Liver (tissue), 9 donors: ENCODE results near the gene MMP8. TPM values are rescaled to one million over a fixed set of nuclear protein-coding genes. Genes with fewer than 3 reads are reported as not detected.

Experiments
- DNase-seq: peaks from one replicate; pipeline ENCODE4 v3.0.0-alpha.2; 2017; ENCODE audit warnings: low spot score
- H3K27ac ChIP-seq, 2 donors: one replicate each; pipeline ENCODE4 v1.7.0; 2013; ENCODE audit warnings: inconsistent platforms in 2 of 2, low read length in 2 of 2, control low read depth in 1 of 2, low read depth in 1 of 2, mild to moderate bottlenecking in 1 of 2
- H3K27me3 ChIP-seq, 4 donors: one replicate each; pipeline versions ENCODE4 v1.6.1 to v1.7.0; 2013; ENCODE audit warnings: low read length in 3 of 4, inconsistent platforms in 1 of 4, mild to moderate bottlenecking in 1 of 4, moderate library complexity in 1 of 4; ENCODE audit not compliant: control insufficient read depth in 4 of 4, insufficient read depth in 4 of 4
- H3K36me3 ChIP-seq, 4 donors: one replicate each; pipeline versions ENCODE4 v1.6.1 to v1.7.0; 2013; ENCODE audit warnings: low read length in 3 of 4, mild to moderate bottlenecking in 3 of 4, low read depth in 1 of 4, moderate library complexity in 1 of 4; ENCODE audit not compliant: control insufficient read depth in 4 of 4, insufficient read depth in 3 of 4
- H3K4me1 ChIP-seq, 4 donors: one replicate each; pipeline versions ENCODE4 v1.6.1 to v1.7.0; 2013; ENCODE audit warnings: low read length in 3 of 4, mild to moderate bottlenecking in 3 of 4, moderate library complexity in 1 of 4; ENCODE audit not compliant: control insufficient read depth in 4 of 4, insufficient read depth in 4 of 4
- H3K4me3 ChIP-seq, 3 donors: one replicate each; pipeline versions ENCODE4 v1.6.1 to v1.7.0; 2013; ENCODE audit warnings: low read length in 3 of 3, control low read depth in 1 of 3, low read depth in 1 of 3, mild to moderate bottlenecking in 1 of 3
- H3K9ac ChIP-seq, 2 donors: one replicate each; pipeline ENCODE4 v1.7.0; 2013; ENCODE audit warnings: low read length in 2 of 2, mild to moderate bottlenecking in 2 of 2, moderate library complexity in 2 of 2, control low read depth in 1 of 2, low read depth in 1 of 2
- H3K9me3 ChIP-seq, 4 donors: one replicate each; pipeline versions ENCODE4 v1.6.1 to v1.7.0; 2013; ENCODE audit warnings: low read length in 3 of 4; ENCODE audit not compliant: control insufficient read depth in 4 of 4
- ATF3 ChIP-seq: IDR thresholded peaks from 2 replicates; pipeline ENCODE4 v1.6.1; 2016; ENCODE audit warnings: antibody characterized with exemption
- CTCF ChIP-seq: fragments of 150-350 bp; IDR thresholded peaks from 2 replicates; pipeline ENCODE4 v1.5.1; 2017; ENCODE audit warnings: improper control_type of control experiment, low read depth, low read length; ENCODE audit not compliant: missing input control
- FOXA1 ChIP-seq: IDR thresholded peaks from 2 replicates; pipeline ENCODE4 v1.6.1; 2016; ENCODE audit warnings: antibody characterized with exemption
- FOXA2 ChIP-seq: IDR thresholded peaks from 2 replicates; pipeline ENCODE4 v1.6.1; 2016; ENCODE audit warnings: antibody characterized with exemption
- GABPA ChIP-seq, 2 donors: IDR thresholded peaks in 1 of 2; conservative IDR thresholded peaks in 1 of 2; 2 replicates each; pipeline ENCODE4 v1.6.1; 2016; ENCODE audit warnings: antibody characterized with exemption in 2 of 2, mild to moderate bottlenecking in 1 of 2, moderate library complexity in 1 of 2
- HNF4G ChIP-seq: IDR thresholded peaks from 2 replicates; pipeline ENCODE4 v1.6.1; 2016; ENCODE audit warnings: antibody characterized with exemption
- JUND ChIP-seq, 2 donors: IDR thresholded peaks; 2 replicates each; pipeline ENCODE4 v1.6.1; 2016; ENCODE audit warnings: antibody characterized with exemption in 2 of 2
- MAX ChIP-seq: IDR thresholded peaks from 2 replicates; pipeline ENCODE4 v1.6.1; 2016; ENCODE audit warnings: antibody characterized with exemption
- RAD21 ChIP-seq, 2 donors: IDR thresholded peaks; 2 replicates each; pipeline ENCODE4 v1.6.1; 2016; ENCODE audit warnings: antibody characterized with exemption in 2 of 2, mild to moderate bottlenecking in 2 of 2
- REST ChIP-seq: IDR thresholded peaks from 2 replicates; pipeline ENCODE4 v1.6.1; 2016; ENCODE audit warnings: antibody characterized with exemption, mild to moderate bottlenecking
- SP1 ChIP-seq: IDR thresholded peaks from 2 replicates; pipeline ENCODE4 v1.6.1; 2018; ENCODE audit warnings: antibody characterized with exemption, mild to moderate bottlenecking
- TAF1 ChIP-seq: conservative IDR thresholded peaks from 2 replicates; pipeline ENCODE4 v1.6.1; 2016; ENCODE audit warnings: antibody characterized with exemption, mild to moderate bottlenecking
- YY1 ChIP-seq: IDR thresholded peaks from 2 replicates; pipeline ENCODE4 v1.6.1; 2016; ENCODE audit warnings: antibody characterized with exemption, mild to moderate bottlenecking
- WGBS: extraction: QIAGEN DNeasy Blood & Tissue Kit; methylation state at CpG from one replicate; pipeline ENCODE4 v1.1.7; 2013; 5-methylcytosine and 5-hydroxymethylcytosine counted together
- polyA plus RNA-seq, 2 donors: library from polyadenylated mRNA; stranded (reverse) in 1 of 2; unstranded in 1 of 2; fragments of 200-250 nt in 1 of 2; fragments of >200 nt in 1 of 2; fragmentation: Nextera tagmentation in 1 of 2; extraction: Ambion mirVana in 1 of 2; gene quantifications; one replicate each; pipeline versions ENCODE4 v1.2.1 to v1.2.3, GENCODE V29; 2013 to 2015
- total RNA-seq, 2 donors: library from RNA; depleted of rRNA; stranded (reverse); fragments of >200 nt; gene quantifications; one replicate each; pipeline ENCODE4 v1.2.3, GENCODE V29; 2014
- donor health status: healthy.
- donor health status: healthy.
- donor health status: healthy.
- donor health status: healthy.
- donor health status: healthy.

Gene MMP8
- total and polyA plus RNA-seq, 4 donors, result 0.15 to 3.5 (median 0.36) TPM

- no peak overlapping the region for H3K27ac ChIP-seq
- TF ChIP-seq YY1, result no peak
- DNase-seq, result no peak
- no peak overlapping the region for H3K9ac ChIP-seq
- H3K4me1 ChIP-seq, result no peaks in the 10 kb centered on the region
- H3K4me3 ChIP-seq, result no peak overlapping the region
- H3K36me3 ChIP-seq, result no peaks in the 10 kb centered on the region
- 69% methylated on average over 3 of the region's 3 CpGs for WGBS
- H3K27me3 ChIP-seq, result peaks cover 0 to 4% (median 0%) of the 10 kb centered on the region in 4 donors
- no peaks in the 10 kb centered on the region for H3K9me3 ChIP-seq
These were observed 20.8 kb downstream of the MMP8 start for GRCh38 chr11:102703826-102704493.

GRCh38 chr11:102695201-102695600 is 29.6 kb downstream of the MMP8 start:
- no peaks in the 10 kb centered on the region for H3K9me3 ChIP-seq
- DNase-seq, result no peak
- 78% methylated on average over 3 of the region's 3 CpGs for WGBS
- H3K9ac ChIP-seq, result no peak overlapping the region
- no peaks in the 10 kb centered on the region for H3K4me1 ChIP-seq
- peaks cover 0 to 7% (median 0%) of the 10 kb centered on the region in 4 donors for H3K27me3 ChIP-seq
- TF ChIP-seq ATF3 (no peak), TAF1 (no peak), FOXA2 (no peak), CTCF (no peak), RAD21 (IDR thresholded peaks at IDR 0.05) (no peak), GABPA (IDR thresholded peaks at IDR 0.05 in 1 of 2, conservative IDR thresholded peaks at IDR 0.05 in 1 of 2) (no peak), MAX (no peak)
- H3K4me3 ChIP-seq, result no peak overlapping the region
- no peaks in the 10 kb centered on the region for H3K36me3 ChIP-seq
- no peak overlapping the region for H3K27ac ChIP-seq

- no peak for TF ChIP-seq GABPA (IDR thresholded peaks at IDR 0.05 in 1 of 2, conservative IDR thresholded peaks at IDR 0.05 in 1 of 2)
- no peak for TF ChIP-seq REST
- TF ChIP-seq RAD21 (IDR thresholded peaks at IDR 0.05), result no peak
- TF ChIP-seq SP1, result no peak
- no peak for TF ChIP-seq FOXA2
- no peak for TF ChIP-seq FOXA1
- no peak for TF ChIP-seq HNF4G
- no peak for TF ChIP-seq ATF3
- no peak for TF ChIP-seq CTCF
- TF ChIP-seq YY1, result no peak
- TF ChIP-seq JUND (IDR thresholded peaks at IDR 0.05), result no peak
- TF ChIP-seq TAF1, result no peak
- no peak for DNase-seq
- no peaks in the 10 kb centered on the region for H3K4me1 ChIP-seq
- H3K27ac ChIP-seq, result no peak overlapping the region
- WGBS, result 95% methylated on average over 2 of the region's 2 CpGs
- H3K36me3 ChIP-seq, result no peaks in the 10 kb centered on the region
- H3K4me3 ChIP-seq, result no peak overlapping the region
- no peaks in the 10 kb centered on the region for H3K27me3 ChIP-seq
- no peaks in the 10 kb centered on the region for H3K9me3 ChIP-seq
- H3K9ac ChIP-seq, result no peak overlapping the region
These were observed 39.0 kb downstream of the MMP8 start for GRCh38 chr11:102685754-102686153.
